Measurements from ENCODE around the gene IGSF21. TPM values are rescaled to one million over a fixed set of nuclear protein-coding genes. Genes with fewer than 3 reads are reported as not detected.

The IGSF21 gene
- total and polyA plus RNA-seq, 5 donors from 2014 or later, result not detected

- peaks cover 0 to 15% (median 8%) of the 10 kb centered on the region in 7 donors for H3K9me3 Mint-ChIP-seq
- Histone ChIP-seq H3K27me3 (ENCODE audit: control insufficient read depth, insufficient read depth, low read length) (no peaks in the 10 kb centered on the region), H3K9me3 (ENCODE audit: control insufficient read depth in 2 of 2, low read length in 2 of 2) (peaks cover 7 to 12% of the 10 kb centered on the region in 2 experiments), H3K36me3 (ENCODE audit: control insufficient read depth, insufficient read depth, low read length) (no peaks in the 10 kb centered on the region), H3K4me3 (ENCODE audit: low read depth, low read length) (no peak overlapping the region), H3K27ac (ENCODE audit: insufficient read depth, low read length, poor library complexity, severe bottlenecking) (no peak overlapping the region), H3K4me1 (ENCODE audit: control insufficient read depth, insufficient read depth, low read length, poor library complexity, severe bottlenecking) (no peaks in the 10 kb centered on the region)
- H3K36me3 Mint-ChIP-seq, result no peaks in the 10 kb centered on the region
- no peak overlapping the region for H3K27ac Mint-ChIP-seq
- H3K4me3 Mint-ChIP-seq, result no peak overlapping the region
- ATAC-seq (ENCODE audit: low read depth in 2 of 2) (no peak), DNase-seq (no peak)
- no peaks in the 10 kb centered on the region for H3K27me3 Mint-ChIP-seq
- H3K4me1 Mint-ChIP-seq, result no peaks in the 10 kb centered on the region
Observed at GRCh38 chr1:18230321-18230720, 122.7 kb downstream of the IGSF21 start.

- Histone ChIP-seq H3K4me3 (ENCODE audit: low read depth, low read length) (no peak overlapping the region), H3K36me3 (ENCODE audit: control insufficient read depth, insufficient read depth, low read length) (no peaks in the 10 kb centered on the region), H3K4me1 (ENCODE audit: control insufficient read depth, insufficient read depth, low read length, poor library complexity, severe bottlenecking) (no peaks in the 10 kb centered on the region), H3K27me3 (ENCODE audit: control insufficient read depth, insufficient read depth, low read length) (no peaks in the 10 kb centered on the region), H3K27ac (ENCODE audit: insufficient read depth, low read length, poor library complexity, severe bottlenecking) (no peak overlapping the region), H3K9me3 (ENCODE audit: control insufficient read depth in 2 of 2, low read length in 2 of 2) (peaks cover 7 to 12% of the 10 kb centered on the region in 2 experiments)
- H3K4me3 Mint-ChIP-seq, result no peak overlapping the region
- no peak for DNase-seq
- ATAC-seq (ENCODE audit: low read depth in 2 of 2), result no peak
- no peaks in the 10 kb centered on the region for H3K27me3 Mint-ChIP-seq
- H3K4me1 Mint-ChIP-seq, result no peaks in the 10 kb centered on the region
- no peaks in the 10 kb centered on the region for H3K36me3 Mint-ChIP-seq
- no peak overlapping the region for H3K27ac Mint-ChIP-seq
- peaks cover 0 to 18% (median 11%) of the 10 kb centered on the region in 7 donors for H3K9me3 Mint-ChIP-seq
Observed at GRCh38 chr1:18230840-18231239, 123.2 kb downstream of the IGSF21 start.

- Mint-ChIP-seq H3K27me3 (no peaks in the 10 kb centered on the region), H3K4me1 (no peaks in the 10 kb centered on the region), H3K27ac (no peak overlapping the region), H3K4me3 (no peak overlapping the region), H3K36me3 (no peaks in the 10 kb centered on the region), H3K9me3 (peaks cover 0 to 18% (median 10%) of the 10 kb centered on the region in 7 donors)
- H3K4me3 ChIP-seq (ENCODE audit: low read depth, low read length), result no peak overlapping the region
- ATAC-seq (ENCODE audit: low read depth in 2 of 2) (no peak), DNase-seq (no peak)
- H3K9me3 ChIP-seq (ENCODE audit: control insufficient read depth in 2 of 2, low read length in 2 of 2), result peaks cover 7 to 12% of the 10 kb centered on the region in 2 experiments
- no peaks in the 10 kb centered on the region for H3K36me3 ChIP-seq (ENCODE audit: control insufficient read depth, insufficient read depth, low read length)
- no peaks in the 10 kb centered on the region for H3K4me1 ChIP-seq (ENCODE audit: control insufficient read depth, insufficient read depth, low read length, poor library complexity, severe bottlenecking)
- H3K27ac ChIP-seq (ENCODE audit: insufficient read depth, low read length, poor library complexity, severe bottlenecking), result no peak overlapping the region
- no peaks in the 10 kb centered on the region for H3K27me3 ChIP-seq (ENCODE audit: control insufficient read depth, insufficient read depth, low read length)
Observed at GRCh38 chr1:18232052-18232451, 124.5 kb downstream of the IGSF21 start.

- Histone ChIP-seq H3K4me3 (ENCODE audit: low read depth, low read length) (no peak overlapping the region), H3K27ac (ENCODE audit: insufficient read depth, low read length, poor library complexity, severe bottlenecking) (no peak overlapping the region), H3K9me3 (ENCODE audit: control insufficient read depth in 2 of 2, low read length in 2 of 2) (peaks cover 7 to 12% of the 10 kb centered on the region in 2 experiments), H3K36me3 (ENCODE audit: control insufficient read depth, insufficient read depth, low read length) (no peaks in the 10 kb centered on the region), H3K4me1 (ENCODE audit: control insufficient read depth, insufficient read depth, low read length, poor library complexity, severe bottlenecking) (no peaks in the 10 kb centered on the region), H3K27me3 (ENCODE audit: control insufficient read depth, insufficient read depth, low read length) (no peaks in the 10 kb centered on the region)
- DNase-seq, result no peak
- Mint-ChIP-seq H3K27ac (no peak overlapping the region), H3K4me1 (no peaks in the 10 kb centered on the region), H3K36me3 (no peaks in the 10 kb centered on the region), H3K27me3 (no peaks in the 10 kb centered on the region), H3K9me3 (peaks cover 0 to 18% (median 6%) of the 10 kb centered on the region in 7 donors), H3K4me3 (no peak overlapping the region)
- no peak for ATAC-seq (ENCODE audit: low read depth in 2 of 2)
Observed at GRCh38 chr1:18233176-18233864, 125.7 kb downstream of the IGSF21 start.

- Histone ChIP-seq H3K4me3 (ENCODE audit: low read depth, low read length) (no peak overlapping the region), H3K36me3 (ENCODE audit: control insufficient read depth, insufficient read depth, low read length) (no peaks in the 10 kb centered on the region), H3K4me1 (ENCODE audit: control insufficient read depth, insufficient read depth, low read length, poor library complexity, severe bottlenecking) (no peaks in the 10 kb centered on the region), H3K27ac (ENCODE audit: insufficient read depth, low read length, poor library complexity, severe bottlenecking) (no peak overlapping the region), H3K27me3 (ENCODE audit: control insufficient read depth, insufficient read depth, low read length) (no peaks in the 10 kb centered on the region), H3K9me3 (ENCODE audit: control insufficient read depth in 2 of 2, low read length in 2 of 2) (peaks cover 7 to 12% of the 10 kb centered on the region in 2 experiments)
- Mint-ChIP-seq H3K36me3 (no peaks in the 10 kb centered on the region), H3K4me3 (no peak overlapping the region), H3K27me3 (no peaks in the 10 kb centered on the region), H3K9me3 (peaks cover 0 to 18% (median 5%) of the 10 kb centered on the region in 7 donors), H3K27ac (no peak overlapping the region), H3K4me1 (no peaks in the 10 kb centered on the region)
- DNase-seq (peak in 1 of 3 donors; percentile 20), ATAC-seq (ENCODE audit: low read depth in 2 of 2) (no peak)
Observed at GRCh38 chr1:18234790-18235242, 127.2 kb downstream of the IGSF21 start.

GRCh38 chr1:18237371-18237770, 129.8 kb downstream of the IGSF21 start:
- Mint-ChIP-seq H3K4me3 (no peak overlapping the region), H3K9me3 (peaks cover 0 to 8% (median 3%) of the 10 kb centered on the region in 7 donors), H3K27me3 (no peaks in the 10 kb centered on the region), H3K36me3 (no peaks in the 10 kb centered on the region), H3K4me1 (no peaks in the 10 kb centered on the region), H3K27ac (no peak overlapping the region)
- DNase-seq, result no peak
- no peaks in the 10 kb centered on the region for H3K36me3 ChIP-seq (ENCODE audit: control insufficient read depth, insufficient read depth, low read length)
- H3K4me1 ChIP-seq (ENCODE audit: control insufficient read depth, insufficient read depth, low read length, poor library complexity, severe bottlenecking), result no peaks in the 10 kb centered on the region
- no peaks in the 10 kb centered on the region for H3K27me3 ChIP-seq (ENCODE audit: control insufficient read depth, insufficient read depth, low read length)
- no peak overlapping the region for H3K4me3 ChIP-seq (ENCODE audit: low read depth, low read length)
- no peak for ATAC-seq (ENCODE audit: low read depth in 2 of 2)
- no peaks in the 10 kb centered on the region for H3K9me3 ChIP-seq (ENCODE audit: control insufficient read depth in 2 of 2, low read length in 2 of 2)
- no peak overlapping the region for H3K27ac ChIP-seq (ENCODE audit: insufficient read depth, low read length, poor library complexity, severe bottlenecking)

- H3K4me1 Mint-ChIP-seq, result no peaks in the 10 kb centered on the region
- H3K36me3 Mint-ChIP-seq, result no peaks in the 10 kb centered on the region
- no peak overlapping the region for H3K27ac Mint-ChIP-seq
- Histone ChIP-seq H3K4me3 (ENCODE audit: low read depth, low read length) (no peak overlapping the region), H3K27me3 (ENCODE audit: control insufficient read depth, insufficient read depth, low read length) (no peaks in the 10 kb centered on the region), H3K9me3 (ENCODE audit: control insufficient read depth in 2 of 2, low read length in 2 of 2) (no peaks in the 10 kb centered on the region), H3K4me1 (ENCODE audit: control insufficient read depth, insufficient read depth, low read length, poor library complexity, severe bottlenecking) (no peaks in the 10 kb centered on the region), H3K27ac (ENCODE audit: insufficient read depth, low read length, poor library complexity, severe bottlenecking) (no peak overlapping the region), H3K36me3 (ENCODE audit: control insufficient read depth, insufficient read depth, low read length) (no peaks in the 10 kb centered on the region)
- ATAC-seq (ENCODE audit: low read depth in 2 of 2) (no peak), DNase-seq (no peak)
- no peak overlapping the region for H3K4me3 Mint-ChIP-seq
- H3K9me3 Mint-ChIP-seq, result peaks cover 0 to 4% (median 3%) of the 10 kb centered on the region in 7 donors
- no peaks in the 10 kb centered on the region for H3K27me3 Mint-ChIP-seq
Observed at GRCh38 chr1:18238190-18238589, 130.6 kb downstream of the IGSF21 start.

GRCh38 chr1:18239671-18240070, 132.1 kb downstream of the IGSF21 start:
- Histone ChIP-seq H3K27ac (ENCODE audit: insufficient read depth, low read length, poor library complexity, severe bottlenecking) (no peak overlapping the region), H3K4me3 (ENCODE audit: low read depth, low read length) (no peak overlapping the region), H3K9me3 (ENCODE audit: control insufficient read depth in 2 of 2, low read length in 2 of 2) (no peaks in the 10 kb centered on the region), H3K27me3 (ENCODE audit: control insufficient read depth, insufficient read depth, low read length) (no peaks in the 10 kb centered on the region), H3K36me3 (ENCODE audit: control insufficient read depth, insufficient read depth, low read length) (no peaks in the 10 kb centered on the region), H3K4me1 (ENCODE audit: control insufficient read depth, insufficient read depth, low read length, poor library complexity, severe bottlenecking) (no peaks in the 10 kb centered on the region)
- Mint-ChIP-seq H3K4me3 (no peak overlapping the region), H3K27me3 (no peaks in the 10 kb centered on the region), H3K36me3 (no peaks in the 10 kb centered on the region), H3K4me1 (no peaks in the 10 kb centered on the region), H3K9me3 (peaks cover 0 to 4% (median 3%) of the 10 kb centered on the region in 7 donors), H3K27ac (no peak overlapping the region)
- DNase-seq, result no peak
- no peak for ATAC-seq (ENCODE audit: low read depth in 2 of 2)
